ENCODE data around the gene CASP2. TPM values are rescaled to one million over a fixed set of nuclear protein-coding genes. Genes with fewer than 3 reads are reported as not detected.

Gene CASP2
- total RNA-seq, 2 experiments from 2014 or later, result 91.1 to 106 TPM

DNA sequence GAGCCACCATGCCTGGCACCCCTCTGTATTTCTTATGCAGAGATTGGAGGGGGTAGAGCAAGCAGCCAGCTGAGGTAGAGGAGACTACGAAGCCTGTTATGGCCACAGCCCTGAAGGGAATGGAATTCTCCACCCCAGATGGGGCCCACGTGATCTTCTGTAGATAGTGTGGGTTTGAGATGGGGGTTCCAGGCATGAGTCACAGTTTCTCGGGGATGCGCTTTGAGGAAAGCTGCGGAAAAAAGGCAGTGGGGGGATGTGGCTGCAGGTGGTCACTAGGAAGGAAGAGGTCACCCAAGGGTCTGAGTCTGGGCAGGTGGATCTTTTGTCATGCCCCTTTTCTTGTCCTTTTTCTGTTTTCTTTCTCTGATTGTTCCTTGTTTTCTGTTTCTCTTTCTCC is 62.9 kb downstream of the CASP2 start:
- no peak overlapping the region for H3K4me3 Mint-ChIP-seq
- intact Hi-C loops (cut with DNase I, micrococcal nuclease), result no loop called here
- DNase-seq (no peak), ATAC-seq (no peak)
- CTCF ChIA-PET, result interaction anchor here (0.9 kb wide), 1 partner anchor 44 kb away, joined by 3 read pairs; no protein-coding TSS in a partner anchor
- H3K27ac Mint-ChIP-seq, result no peak overlapping the region
- H3K27me3 Mint-ChIP-seq, result peaks cover 6% of the 10 kb centered on the region
- H3K4me1 Mint-ChIP-seq, result no peaks in the 10 kb centered on the region
- H3K9me3 Mint-ChIP-seq (ENCODE audit: low read depth), result no peaks in the 10 kb centered on the region
- POLR2A ChIA-PET, result no interaction called here
- no peaks in the 10 kb centered on the region for H3K36me3 Mint-ChIP-seq (ENCODE audit: low read depth)

GRCh38 chr7:143351574-143351973 is 63.4 kb downstream of the CASP2 start:
- intact Hi-C loops (cut with DNase I, micrococcal nuclease), result no loop called here
- Mint-ChIP-seq H3K27me3 (peaks cover 6% of the 10 kb centered on the region), H3K4me1 (no peaks in the 10 kb centered on the region), H3K4me3 (no peak overlapping the region), H3K36me3 (ENCODE audit: low read depth) (no peaks in the 10 kb centered on the region), H3K9me3 (ENCODE audit: low read depth) (no peaks in the 10 kb centered on the region), H3K27ac (no peak overlapping the region)
- DNase-seq (no peak), ATAC-seq (no peak)
- POLR2A ChIA-PET, result no interaction called here
- CTCF ChIA-PET, result no interaction called here

DNA sequence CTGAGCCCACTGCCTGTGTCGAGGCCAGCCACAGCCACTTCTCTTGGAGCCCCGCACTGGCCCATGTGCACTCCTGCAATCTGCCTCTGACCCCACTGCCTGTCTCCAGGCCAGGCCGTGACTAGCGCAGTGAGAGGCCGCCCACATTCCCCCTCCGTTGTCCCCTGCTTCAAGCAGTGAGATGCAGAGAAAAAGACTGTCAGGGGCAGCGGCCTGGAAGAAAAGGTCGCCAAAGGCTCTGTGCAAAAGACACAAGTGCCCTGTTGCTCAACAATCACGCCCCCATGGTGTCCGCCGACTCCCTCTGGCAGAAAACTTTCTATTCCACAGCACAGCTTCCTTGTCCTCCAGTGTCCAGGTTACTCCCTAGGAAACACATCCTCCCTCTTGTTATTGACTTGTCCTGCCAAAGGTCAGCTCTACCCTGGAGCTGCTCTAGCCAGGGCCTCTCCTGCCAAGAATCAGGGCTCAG is 64.4 kb downstream of the CASP2 start:
- no peak for ATAC-seq
- intact Hi-C loops (cut with DNase I, micrococcal nuclease), result no loop called here
- Mint-ChIP-seq H3K27me3 (peaks cover 1% of the 10 kb centered on the region), H3K36me3 (ENCODE audit: low read depth) (no peaks in the 10 kb centered on the region), H3K4me1 (no peaks in the 10 kb centered on the region), H3K9me3 (ENCODE audit: low read depth) (no peaks in the 10 kb centered on the region), H3K4me3 (no peak overlapping the region), H3K27ac (no peak overlapping the region)
- no peak for DNase-seq
- POLR2A ChIA-PET, result no interaction called here
- CTCF ChIA-PET, result no interaction called here

- Mint-ChIP-seq H3K9me3 (ENCODE audit: low read depth) (no peaks in the 10 kb centered on the region), H3K27ac (no peak overlapping the region), H3K27me3 (no peaks in the 10 kb centered on the region), H3K4me1 (no peaks in the 10 kb centered on the region), H3K4me3 (no peak overlapping the region), H3K36me3 (ENCODE audit: low read depth) (no peaks in the 10 kb centered on the region)
- POLR2A ChIA-PET, result no interaction called here
- DNase-seq, result no peak
- intact Hi-C loops (cut with DNase I, micrococcal nuclease), result no loop called here
- no peak for ATAC-seq
- CTCF ChIA-PET, result interaction anchor here (1.4 kb wide), 1 partner anchor 9 kb away, joined by 5 read pairs; no protein-coding TSS in a partner anchor
These were observed 66.2 kb downstream of the CASP2 start for GRCh38 chr7:143354376-143354775.

DNA sequence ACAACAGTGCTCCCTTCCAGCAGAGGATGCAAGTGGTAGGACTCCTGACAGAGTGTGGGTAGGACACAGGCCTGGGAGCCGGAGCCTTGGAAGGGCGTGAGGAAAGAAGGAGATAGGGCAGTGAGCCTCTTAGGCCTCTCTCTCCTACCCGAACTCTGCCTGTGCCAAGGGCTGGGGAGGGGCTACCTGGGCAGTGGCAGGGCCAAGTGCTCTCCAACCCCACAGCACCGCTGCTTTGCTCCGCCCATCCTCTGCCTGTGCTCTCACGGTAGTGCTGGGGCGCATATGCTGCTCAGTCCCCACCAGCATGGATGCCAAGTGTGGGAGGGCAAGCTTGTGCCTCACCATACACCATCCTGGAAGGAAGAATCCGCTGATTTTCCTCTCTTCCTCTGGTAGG is 66.8 kb downstream of the CASP2 start:
- Mint-ChIP-seq H3K4me3 (no peak overlapping the region), H3K27ac (no peak overlapping the region), H3K4me1 (no peaks in the 10 kb centered on the region), H3K27me3 (no peaks in the 10 kb centered on the region), H3K36me3 (ENCODE audit: low read depth) (no peaks in the 10 kb centered on the region), H3K9me3 (ENCODE audit: low read depth) (no peaks in the 10 kb centered on the region)
- DNase-seq (no peak), ATAC-seq (no peak)
- intact Hi-C loops (cut with DNase I, micrococcal nuclease), result no loop called here
- ChIA-PET POLR2A (no interaction called here), CTCF (interaction anchor here (1.0 to 1.5 kb wide), 3 partner anchors 10 to 140 kb away, joined by 3 to 5 read pairs (median 4); no protein-coding TSS in a partner anchor)

DNA sequence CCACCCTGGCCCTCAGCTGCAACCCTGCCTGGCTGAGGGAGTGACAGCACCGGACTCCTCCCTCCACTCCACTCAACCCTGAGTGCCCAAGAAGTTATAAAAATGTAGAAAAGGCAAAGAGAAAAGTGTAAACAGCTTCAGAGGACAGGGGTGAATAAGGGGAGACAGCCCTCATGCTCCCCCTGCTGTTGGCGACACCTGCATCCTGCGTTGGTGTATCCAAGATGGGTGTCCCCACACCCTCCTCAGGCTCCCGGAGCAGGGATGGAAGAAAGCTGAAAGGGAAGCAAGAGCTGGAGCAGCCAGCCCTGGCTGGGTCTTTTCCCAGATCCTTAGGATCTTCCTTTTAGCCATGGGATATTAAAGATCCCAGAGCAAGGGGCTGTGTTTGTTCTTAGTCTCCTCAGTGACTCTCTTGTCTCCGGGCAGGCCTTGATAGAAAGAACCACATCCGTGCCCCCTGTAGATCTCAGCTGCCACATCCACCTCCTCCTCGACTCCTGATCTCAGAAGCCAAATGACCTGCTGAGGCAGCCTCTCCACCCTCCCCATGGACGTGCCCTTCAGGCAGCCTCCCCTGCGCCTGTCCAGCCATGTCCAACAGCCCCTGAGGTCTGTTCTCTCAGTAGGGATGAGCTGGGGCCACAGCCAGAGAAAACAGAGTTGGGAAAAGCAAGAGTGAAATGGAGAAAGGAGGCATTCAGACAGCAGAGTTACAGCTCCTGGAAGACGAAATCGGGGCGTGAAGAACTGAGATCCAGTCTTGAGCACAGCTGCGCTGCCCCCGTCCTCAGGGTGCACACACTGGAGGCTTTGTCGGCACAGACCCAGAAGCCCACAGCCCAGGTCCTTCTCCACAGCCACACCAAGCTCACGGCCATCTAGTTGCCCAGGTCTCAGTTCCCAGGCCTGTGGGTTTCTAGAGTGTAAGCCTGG is 67.6 kb downstream of the CASP2 start:
- no peaks in the 10 kb centered on the region for H3K36me3 Mint-ChIP-seq (ENCODE audit: low read depth)
- H3K27me3 Mint-ChIP-seq, result peaks cover 4% of the 10 kb centered on the region
- CTCF ChIA-PET, result interaction anchor here (0.5 to 1.5 kb wide), 6 partner anchors 11 to 166 kb away, joined by 3 to 4 read pairs (median 3); no protein-coding TSS in a partner anchor
- DNase-seq, result no peak
- H3K4me1 Mint-ChIP-seq, result no peaks in the 10 kb centered on the region
- no peaks in the 10 kb centered on the region for H3K9me3 Mint-ChIP-seq (ENCODE audit: low read depth)
- H3K4me3 Mint-ChIP-seq, result no peak overlapping the region
- POLR2A ChIA-PET, result no interaction called here
- no peak for ATAC-seq
- no peak overlapping the region for H3K27ac Mint-ChIP-seq
- intact Hi-C loops (cut with DNase I, micrococcal nuclease), result no loop called here

GRCh38 chr7:143356414-143357050 is 68.4 kb downstream of the CASP2 start:
- Mint-ChIP-seq H3K4me3 (no peak overlapping the region), H3K36me3 (ENCODE audit: low read depth) (no peaks in the 10 kb centered on the region), H3K9me3 (ENCODE audit: low read depth) (no peaks in the 10 kb centered on the region), H3K27me3 (peaks cover 7% of the 10 kb centered on the region), H3K27ac (no peak overlapping the region), H3K4me1 (no peaks in the 10 kb centered on the region)
- ATAC-seq (no peak), DNase-seq (no peak)
- CTCF ChIA-PET, result interaction anchor here (0.9 to 1.5 kb wide), 2 partner anchors 19 to 49 kb away, joined by 3 to 4 read pairs; no protein-coding TSS in a partner anchor
- intact Hi-C loops (cut with DNase I, micrococcal nuclease), result no loop called here
- POLR2A ChIA-PET, result no interaction called here

Other genes starting within 250 kb of the CASP2 start
- gene OR6V1, start 236.0 kb upstream of the CASP2 start, total RNA-seq, result not detected
- gene PIP, start 156.3 kb upstream of the CASP2 start, total RNA-seq, result not detected
- gene TAS2R39, start 104.9 kb upstream of the CASP2 start, total RNA-seq, result not detected
- gene TAS2R40, start 66.3 kb upstream of the CASP2 start, total RNA-seq, result not detected
- 100 to 1,000 TPM; 176 to 219 TPM for gene GSTK1, start 24.9 kb upstream of the CASP2 start, total RNA-seq
- 1 to 10 TPM; 1.2 to 2.3 TPM for gene TMEM139, start 3.4 kb upstream of the CASP2 start, total RNA-seq
- under 1 TPM; 0.07 to 0.09 TPM for gene CLCN1, start 27.8 kb downstream of the CASP2 start, total RNA-seq
- gene FAM131B, start 74.4 kb downstream of the CASP2 start, total RNA-seq, result 1 to 10 TPM; 1.7 to 1.8 TPM
- 100 to 1,000 TPM; 103 to 148 TPM for gene ZYX, start 93.0 kb downstream of the CASP2 start, total RNA-seq
- gene EPHA1, start 120.5 kb downstream of the CASP2 start, total RNA-seq, result 1 to 10 TPM; 2.4 to 2.8 TPM
- gene TAS2R60, start 155.1 kb downstream of the CASP2 start, total RNA-seq, result not detected
- not detected for gene TAS2R41, start 189.5 kb downstream of the CASP2 start, total RNA-seq